ENCODE results near the gene SUN5.
A peak's percentile ranks its signal among the peaks of the same experiment; 100 is the strongest.
"Not testable (repeated sequence)": the region's sequence is repeated elsewhere in the genome, so short reads cannot be mapped to it uniquely, and the experiment has no call there.

SUN5 gene

GRCh38 chr20:32975698-32976674 is 28.2 kb downstream of the SUN5 start:
- no peak overlapping the region for H3K27ac ChIP-seq (ENCODE audit: insufficient read depth, low read depth, low read length, poor library complexity, severe bottlenecking)
- H3K4me1 ChIP-seq (ENCODE audit: control insufficient read depth, insufficient read depth, low read length) = peaks cover 32% of the 10 kb centered on the region
- no peak overlapping the region for H3K4me3 ChIP-seq (ENCODE audit: insufficient read depth, low read depth, low read length)
- H3K9me3 ChIP-seq (ENCODE audit: control insufficient read depth, low read length) = no peaks in the 10 kb centered on the region
- no peaks in the 10 kb centered on the region for H3K27me3 ChIP-seq (ENCODE audit: control insufficient read depth, insufficient read depth, low read length, poor library complexity, severe bottlenecking)
- WGBS, 2 experiments = 91% methylated on average over 15 of the region's 15 CpGs
- no peaks in the 10 kb centered on the region for H3K36me3 ChIP-seq (ENCODE audit: control insufficient read depth, insufficient read depth, low read length)

GRCh38 chr20:32975121-32975520 is 29.1 kb downstream of the SUN5 start:
- not testable (repeated sequence) for H3K27ac ChIP-seq (ENCODE audit: insufficient read depth, low read depth, low read length, poor library complexity, severe bottlenecking); H3K4me3 ChIP-seq (ENCODE audit: insufficient read depth, low read depth, low read length); H3K36me3 ChIP-seq (ENCODE audit: control insufficient read depth, insufficient read depth, low read length); H3K9me3 ChIP-seq (ENCODE audit: control insufficient read depth, low read length); H3K27me3 ChIP-seq (ENCODE audit: control insufficient read depth, insufficient read depth, low read length, poor library complexity, severe bottlenecking)
- 90 to 96% methylated on average over 4 of the region's 4 CpGs for WGBS, 2 experiments
- peaks cover 26% of the 10 kb centered on the region for H3K4me1 ChIP-seq (ENCODE audit: control insufficient read depth, insufficient read depth, low read length)

GRCh38 chr20:32974204-32975064 is 29.8 kb downstream of the SUN5 start:
- H3K4me3 ChIP-seq (ENCODE audit: insufficient read depth, low read depth, low read length); H3K27ac ChIP-seq (ENCODE audit: insufficient read depth, low read depth, low read length, poor library complexity, severe bottlenecking); H3K36me3 ChIP-seq (ENCODE audit: control insufficient read depth, insufficient read depth, low read length); H3K9me3 ChIP-seq (ENCODE audit: control insufficient read depth, low read length); H3K27me3 ChIP-seq (ENCODE audit: control insufficient read depth, insufficient read depth, low read length, poor library complexity, severe bottlenecking): not testable (repeated sequence)
- peaks cover 26% of the 10 kb centered on the region for H3K4me1 ChIP-seq (ENCODE audit: control insufficient read depth, insufficient read depth, low read length)
- WGBS, 2 experiments = 72 to 75% methylated on average over 9 of the region's 9 CpGs

GRCh38 chr20:32973077-32973717 is 31.0 kb downstream of the SUN5 start:
- Histone ChIP-seq H3K36me3 (ENCODE audit: control insufficient read depth, insufficient read depth, low read length) (no peaks in the 10 kb centered on the region), H3K4me3 (ENCODE audit: insufficient read depth, low read depth, low read length) (no peak overlapping the region), H3K27me3 (ENCODE audit: control insufficient read depth, insufficient read depth, low read length, poor library complexity, severe bottlenecking) (no peaks in the 10 kb centered on the region), H3K9me3 (ENCODE audit: control insufficient read depth, low read length) (no peaks in the 10 kb centered on the region), H3K4me1 (ENCODE audit: control insufficient read depth, insufficient read depth, low read length) (peaks cover 26% of the 10 kb centered on the region), H3K27ac (ENCODE audit: insufficient read depth, low read depth, low read length, poor library complexity, severe bottlenecking) (no peak overlapping the region)
- whole genome bisulfite sequencing, 2 experiments = 90 to 91% methylated on average over 10 of the region's 10 CpGs

- peak overlapping the region; percentile 9 for H3K27ac ChIP-seq (ENCODE audit: insufficient read depth, low read depth, low read length, poor library complexity, severe bottlenecking)
- H3K9me3 ChIP-seq (ENCODE audit: control insufficient read depth, low read length) = no peaks in the 10 kb centered on the region
- no peak overlapping the region for H3K4me3 ChIP-seq (ENCODE audit: insufficient read depth, low read depth, low read length)
- no peaks in the 10 kb centered on the region for H3K27me3 ChIP-seq (ENCODE audit: control insufficient read depth, insufficient read depth, low read length, poor library complexity, severe bottlenecking)
- peaks cover 26% of the 10 kb centered on the region for H3K4me1 ChIP-seq (ENCODE audit: control insufficient read depth, insufficient read depth, low read length)
- no peaks in the 10 kb centered on the region for H3K36me3 ChIP-seq (ENCODE audit: control insufficient read depth, insufficient read depth, low read length)
- 81 to 84% methylated on average over 13 of the region's 13 CpGs for WGBS, 2 experiments
Observed at GRCh38 chr20:32972181-32973076, 31.8 kb downstream of the SUN5 start.

DNA sequence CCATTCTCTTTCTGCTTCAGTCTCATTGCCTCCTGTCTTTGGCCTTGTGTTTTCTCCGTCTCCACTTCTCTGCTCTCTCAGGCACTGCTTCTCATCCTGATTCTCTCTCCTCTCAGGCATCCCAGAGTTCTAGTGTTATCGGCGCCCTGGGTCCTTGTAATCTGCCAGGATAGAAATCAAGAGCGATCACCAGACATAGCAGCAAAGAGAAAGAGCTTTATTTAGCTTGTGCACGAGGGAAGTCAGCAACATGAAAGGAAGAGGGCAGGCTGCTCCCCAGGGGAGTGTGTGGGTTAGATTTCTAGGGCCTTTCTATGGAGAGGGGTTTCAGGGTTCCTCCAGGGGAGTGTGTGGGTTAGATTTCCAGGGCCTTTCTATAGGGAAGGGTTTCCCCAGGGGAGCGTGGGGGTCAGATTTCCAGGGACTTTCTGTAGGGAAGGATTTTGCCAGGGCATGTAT is 32.5 kb downstream of the SUN5 start:
- H3K36me3 ChIP-seq (ENCODE audit: control insufficient read depth, insufficient read depth, low read length) = no peaks in the 10 kb centered on the region
- peak overlapping the region; percentile 9 for H3K27ac ChIP-seq (ENCODE audit: insufficient read depth, low read depth, low read length, poor library complexity, severe bottlenecking)
- WGBS, 2 experiments = 47 to 51% methylated on average over 6 of the region's 6 CpGs
- H3K9me3 ChIP-seq (ENCODE audit: control insufficient read depth, low read length) = no peaks in the 10 kb centered on the region
- H3K4me3 ChIP-seq (ENCODE audit: insufficient read depth, low read depth, low read length) = no peak overlapping the region
- no peaks in the 10 kb centered on the region for H3K27me3 ChIP-seq (ENCODE audit: control insufficient read depth, insufficient read depth, low read length, poor library complexity, severe bottlenecking)
- peaks cover 26% of the 10 kb centered on the region for H3K4me1 ChIP-seq (ENCODE audit: control insufficient read depth, insufficient read depth, low read length)

DNA sequence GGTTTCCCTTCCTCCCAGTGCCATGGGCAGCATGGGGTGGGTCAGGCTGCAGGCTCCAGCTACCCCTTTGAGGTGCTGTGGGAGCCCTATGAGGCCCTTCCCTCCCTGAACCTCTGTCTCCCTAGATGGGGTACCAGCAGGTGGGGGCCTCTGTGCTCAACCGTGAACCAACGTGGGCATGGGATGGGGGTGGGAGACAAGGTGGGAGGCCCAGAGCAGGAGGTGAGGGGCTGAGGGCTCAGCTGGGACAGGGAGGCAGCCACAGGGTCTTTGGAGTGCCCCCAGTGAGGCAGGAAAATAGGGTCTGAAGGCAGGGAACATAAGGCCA is 33.3 kb downstream of the SUN5 start:
- no peak overlapping the region for H3K27ac ChIP-seq (ENCODE audit: insufficient read depth, low read depth, low read length, poor library complexity, severe bottlenecking)
- no peaks in the 10 kb centered on the region for H3K27me3 ChIP-seq (ENCODE audit: control insufficient read depth, insufficient read depth, low read length, poor library complexity, severe bottlenecking)
- WGBS, 2 experiments = 84 to 91% methylated on average over 2 of the region's 2 CpGs
- no peak overlapping the region for H3K4me3 ChIP-seq (ENCODE audit: insufficient read depth, low read depth, low read length)
- no peaks in the 10 kb centered on the region for H3K36me3 ChIP-seq (ENCODE audit: control insufficient read depth, insufficient read depth, low read length)
- peaks cover 26% of the 10 kb centered on the region for H3K4me1 ChIP-seq (ENCODE audit: control insufficient read depth, insufficient read depth, low read length)
- H3K9me3 ChIP-seq (ENCODE audit: control insufficient read depth, low read length) = no peaks in the 10 kb centered on the region

GRCh38 chr20:32970115-32970972 is 33.9 kb downstream of the SUN5 start:
- 96 to 97% methylated on average over 15 of the region's 15 CpGs for WGBS, 2 experiments
- H3K4me3 ChIP-seq (ENCODE audit: insufficient read depth, low read depth, low read length) = no peak overlapping the region
- H3K27me3 ChIP-seq (ENCODE audit: control insufficient read depth, insufficient read depth, low read length, poor library complexity, severe bottlenecking) = no peaks in the 10 kb centered on the region
- peaks cover 26% of the 10 kb centered on the region for H3K4me1 ChIP-seq (ENCODE audit: control insufficient read depth, insufficient read depth, low read length)
- H3K36me3 ChIP-seq (ENCODE audit: control insufficient read depth, insufficient read depth, low read length) = no peaks in the 10 kb centered on the region
- H3K27ac ChIP-seq (ENCODE audit: insufficient read depth, low read depth, low read length, poor library complexity, severe bottlenecking) = no peak overlapping the region
- no peaks in the 10 kb centered on the region for H3K9me3 ChIP-seq (ENCODE audit: control insufficient read depth, low read length)

All from ectodermal cell (in vitro differentiated cells).